ENCODE measurements around the gene GNG2. TPM values are rescaled to one million over a fixed set of nuclear protein-coding genes. Genes with fewer than 3 reads are reported as not detected.

Gene GNG2
- total RNA-seq, 1 experiment from 2014 or later: 7.0 TPM

DNA sequence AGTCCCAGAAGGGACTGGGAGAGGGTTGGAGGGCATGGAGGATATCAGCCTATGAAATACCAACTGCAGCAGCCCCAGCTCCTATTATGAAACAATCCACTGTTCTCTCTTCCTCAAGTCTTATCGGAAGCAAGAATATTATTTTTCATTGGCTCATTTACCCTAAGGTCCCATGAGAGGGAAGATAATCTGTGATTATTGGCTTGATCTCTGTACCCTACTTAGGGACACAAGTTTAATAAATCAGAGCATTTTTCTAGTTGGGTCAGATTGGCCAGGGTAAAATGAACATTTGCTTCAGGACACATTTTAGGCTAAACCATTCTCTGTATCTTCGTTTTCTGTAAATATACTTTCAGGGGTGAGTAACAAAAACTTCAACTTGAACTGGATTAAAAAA is 43.1 kb upstream of the GNG2 start:
- no peak overlapping the region for H3T11ph ChIP-seq (ENCODE audit: low read length)
- H3K4me3 Mint-ChIP-seq: no peak overlapping the region
- no peak for DNase-seq
- H3K27me3 Mint-ChIP-seq (ENCODE audit: low read depth): no peaks in the 10 kb centered on the region; the same call in none of the 2 replicates
- H3K9me3 Mint-ChIP-seq: peaks cover 0 to 2% of the 10 kb centered on the region in 2 experiments; a peak in 2 of 5 replicates
- H3K23me2 ChIP-seq (ENCODE audit: insufficient read length, low read depth, low read length, poor library complexity, severe bottlenecking): no peaks in the 10 kb centered on the region
- TF ChIP-seq, protein P1, sequence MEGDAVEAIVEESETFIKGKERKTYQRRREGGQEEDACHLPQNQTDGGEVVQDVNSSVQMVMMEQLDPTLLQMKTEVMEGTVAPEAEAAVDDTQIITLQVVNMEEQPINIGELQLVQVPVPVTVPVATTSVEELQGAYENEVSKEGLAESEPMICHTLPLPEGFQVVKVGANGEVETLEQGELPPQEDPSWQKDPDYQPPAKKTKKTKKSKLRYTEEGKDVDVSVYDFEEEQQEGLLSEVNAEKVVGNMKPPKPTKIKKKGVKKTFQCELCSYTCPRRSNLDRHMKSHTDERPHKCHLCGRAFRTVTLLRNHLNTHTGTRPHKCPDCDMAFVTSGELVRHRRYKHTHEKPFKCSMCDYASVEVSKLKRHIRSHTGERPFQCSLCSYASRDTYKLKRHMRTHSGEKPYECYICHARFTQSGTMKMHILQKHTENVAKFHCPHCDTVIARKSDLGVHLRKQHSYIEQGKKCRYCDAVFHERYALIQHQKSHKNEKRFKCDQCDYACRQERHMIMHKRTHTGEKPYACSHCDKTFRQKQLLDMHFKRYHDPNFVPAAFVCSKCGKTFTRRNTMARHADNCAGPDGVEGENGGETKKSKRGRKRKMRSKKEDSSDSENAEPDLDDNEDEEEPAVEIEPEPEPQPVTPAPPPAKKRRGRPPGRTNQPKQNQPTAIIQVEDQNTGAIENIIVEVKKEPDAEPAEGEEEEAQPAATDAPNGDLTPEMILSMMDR (conservative IDR thresholded peaks at IDR 0.05): no peak
- H3K79me1 ChIP-seq (ENCODE audit: insufficient read depth, low read depth, low read length, poor library complexity, severe bottlenecking): no peaks in the 10 kb centered on the region
- H3K36me3 Mint-ChIP-seq (ENCODE audit: insufficient read depth in 1 of 3, low read depth in 3 of 3): no peaks in the 10 kb centered on the region
- peaks cover 9 to 12% of the 10 kb centered on the region in 2 experiments for H3K4me1 Mint-ChIP-seq
- H2BK120ac ChIP-seq (ENCODE audit: low read depth, low read length, poor library complexity, severe bottlenecking): no peak overlapping the region
- no CpG with 5 or more reads among the region's 2 CpGs for WGBS (ENCODE audit: extremely low coverage, insufficient read length, low lambda C conversion rate)
- H3K23ac ChIP-seq (ENCODE audit: insufficient read length, low read depth, low read length): no peak overlapping the region
- no peak overlapping the region for H4K8ac ChIP-seq (replicated peaks; ENCODE audit: insufficient read length, low read depth, low read length)
- H3K27ac ChIP-seq (ENCODE audit: insufficient read length, low read depth, low read length): no peak overlapping the region
- H2AFZ ChIP-seq (ENCODE audit: low read length): no peak overlapping the region
- no peak overlapping the region for H2AK5ac ChIP-seq (ENCODE audit: insufficient read length, low read length)
- H2BK15ac ChIP-seq (ENCODE audit: low read depth, low read length): no peak overlapping the region
- H3K9me3 ChIP-seq (ENCODE audit: control insufficient read depth, low read depth, low read length): no peaks in the 10 kb centered on the region
- H3K14ac ChIP-seq (ENCODE audit: insufficient read depth, low read length): no peak overlapping the region
- H3K79me2 ChIP-seq (ENCODE audit: insufficient read depth, low read length): no peaks in the 10 kb centered on the region
- no peak overlapping the region for H3K4ac ChIP-seq (ENCODE audit: low read depth, low read length)
- no peak overlapping the region for H2BK5ac ChIP-seq (ENCODE audit: insufficient read length, low read length)
- no peaks in the 10 kb centered on the region; the same call in 1 of the 2 replicates for H3K4me1 ChIP-seq (ENCODE audit: insufficient read depth, low read length)
- H4K20me1 ChIP-seq (ENCODE audit: control insufficient read depth, insufficient read depth, insufficient read length): no peaks in the 10 kb centered on the region
- no peak overlapping the region for H2BK20ac ChIP-seq (ENCODE audit: low read depth, low read length, poor library complexity, severe bottlenecking)
- H3K4me2 ChIP-seq (ENCODE audit: insufficient read depth, insufficient read length, low read length): no peak overlapping the region
- H3K18ac ChIP-seq (ENCODE audit: insufficient read length, low read depth, low read length): no peak overlapping the region
- H4K91ac ChIP-seq (ENCODE audit: insufficient read length, low read depth, low read length): no peak overlapping the region
- no peak overlapping the region for H3K9ac ChIP-seq (ENCODE audit: extremely low read depth, insufficient read length, low read length)
- no peak overlapping the region for H2BK12ac ChIP-seq (ENCODE audit: insufficient read length, low read depth, low read length)
- no peak overlapping the region for H3K27ac Mint-ChIP-seq
- no peak overlapping the region for H4K5ac ChIP-seq (ENCODE audit: insufficient read length, low read depth, low read length)
- H3K56ac ChIP-seq (ENCODE audit: insufficient read length, low read depth, low read length): no peak overlapping the region
- H3K27me3 ChIP-seq (ENCODE audit: insufficient read depth, low read length): no peaks in the 10 kb centered on the region
